ENCODE measurements around the gene DNAJA3.

The DNAJA3 gene

GRCh38 chr16:4477966-4478365 lies 52.3 kb downstream of the DNAJA3 start:
- no peak for DNase-seq

GRCh38 chr16:4481526-4481925 lies 55.9 kb downstream of the DNAJA3 start:
- DNase-seq = peak; percentile 8

GRCh38 chr16:4481963-4482362 lies 56.3 kb downstream of the DNAJA3 start:
- DNase-seq = no peak

- no peak for DNase-seq
These were observed 60.6 kb downstream of the DNAJA3 start for GRCh38 chr16:4486126-4486893.

DNA sequence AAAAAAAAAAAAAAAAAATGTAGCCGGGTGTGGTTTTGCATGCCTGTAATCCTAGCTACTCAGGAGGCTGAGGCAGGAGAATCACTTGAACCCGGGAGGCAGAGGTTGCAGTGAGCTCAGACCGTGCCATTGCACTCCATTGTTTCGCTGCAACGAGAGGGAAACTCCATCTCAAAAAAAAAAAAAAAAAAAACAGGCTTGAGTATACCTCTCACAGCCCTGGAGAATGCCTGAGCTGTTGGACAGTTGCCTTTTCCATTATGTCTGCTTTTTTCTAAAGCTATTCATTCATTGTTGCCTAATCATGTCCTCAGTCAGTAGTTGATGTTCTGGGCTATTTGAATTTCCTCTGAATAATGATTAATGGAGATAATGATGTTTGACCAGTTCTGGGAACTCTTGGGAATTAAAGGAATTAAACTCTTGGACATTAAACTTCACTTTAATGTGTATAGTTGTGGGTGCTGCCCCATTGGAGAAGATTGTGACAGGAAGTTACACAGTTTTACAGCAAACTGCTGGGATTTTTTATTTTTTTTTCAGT lies 62.4 kb downstream of the DNAJA3 start:
- no peak for DNase-seq

DNA sequence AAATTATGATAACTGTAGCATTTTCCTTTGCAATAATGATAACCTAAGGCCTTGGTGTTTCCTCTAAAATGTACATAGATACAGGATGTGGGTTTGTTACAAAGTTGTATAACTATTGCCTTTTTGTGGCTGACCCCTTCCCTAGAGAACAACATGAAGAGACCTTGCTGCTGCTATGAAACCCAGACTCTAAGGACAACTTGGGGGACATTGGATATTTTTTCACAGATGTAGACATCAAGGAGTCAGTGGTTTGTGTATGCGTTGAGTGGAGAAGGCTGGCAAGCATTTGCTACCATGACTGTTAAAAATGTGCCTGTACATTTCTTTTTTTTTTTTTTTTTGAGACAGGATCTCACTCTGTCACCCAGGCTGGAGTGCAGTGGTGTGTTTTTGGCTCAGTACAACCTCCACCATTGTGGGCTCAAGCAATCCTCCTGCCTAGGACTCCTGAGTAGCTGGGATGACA lies 62.9 kb downstream of the DNAJA3 start:
- DNase-seq = no peak

DNA sequence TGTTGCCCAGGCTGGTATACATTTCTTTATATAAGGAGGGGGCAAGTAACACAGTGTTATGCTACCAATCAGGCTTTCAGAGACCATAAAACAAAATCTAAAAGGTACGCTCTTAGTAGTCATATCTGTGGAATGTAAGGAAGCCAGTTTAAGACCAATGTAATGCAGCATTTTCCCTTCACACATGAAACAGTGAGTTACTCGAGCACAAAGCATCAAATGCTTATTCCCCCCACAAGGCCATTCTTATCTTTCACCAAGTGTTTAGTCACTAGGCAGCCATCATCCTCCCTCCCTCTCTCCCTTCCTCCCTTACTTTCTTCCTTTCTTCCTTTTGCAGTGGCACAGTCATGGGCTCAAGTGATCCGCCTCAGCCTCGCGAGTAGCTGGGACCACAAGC lies 63.4 kb downstream of the DNAJA3 start:
- no peak for DNase-seq

DNA sequence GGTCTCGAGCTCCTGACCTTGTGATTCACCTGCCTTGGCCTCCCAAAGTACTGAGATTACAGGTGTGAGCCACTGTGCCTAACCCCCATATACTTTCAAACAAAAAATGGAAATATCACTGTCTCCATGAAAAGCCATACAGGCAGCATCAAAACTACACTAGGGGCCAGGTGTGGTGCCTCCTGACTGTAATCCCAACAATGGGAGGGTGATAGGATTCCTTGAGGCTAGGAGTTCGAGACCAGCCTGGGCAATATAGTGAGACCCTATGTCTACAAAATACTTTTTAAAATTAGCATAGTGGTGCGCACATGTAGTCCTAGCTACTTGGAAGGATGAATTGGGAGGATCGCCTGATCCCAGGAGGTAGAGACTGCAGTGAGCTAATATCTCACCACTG lies 66.2 kb downstream of the DNAJA3 start:
- DNase-seq = no peak

GRCh38 chr16:4494746-4495490 lies 69.2 kb downstream of the DNAJA3 start:
- DNase-seq = no peak

GRCh38 chr16:4495766-4496165 lies 70.1 kb downstream of the DNAJA3 start:
- DNase-seq = no peak

GRCh38 chr16:4496305-4496704 lies 70.6 kb downstream of the DNAJA3 start:
- no peak for DNase-seq

DNA sequence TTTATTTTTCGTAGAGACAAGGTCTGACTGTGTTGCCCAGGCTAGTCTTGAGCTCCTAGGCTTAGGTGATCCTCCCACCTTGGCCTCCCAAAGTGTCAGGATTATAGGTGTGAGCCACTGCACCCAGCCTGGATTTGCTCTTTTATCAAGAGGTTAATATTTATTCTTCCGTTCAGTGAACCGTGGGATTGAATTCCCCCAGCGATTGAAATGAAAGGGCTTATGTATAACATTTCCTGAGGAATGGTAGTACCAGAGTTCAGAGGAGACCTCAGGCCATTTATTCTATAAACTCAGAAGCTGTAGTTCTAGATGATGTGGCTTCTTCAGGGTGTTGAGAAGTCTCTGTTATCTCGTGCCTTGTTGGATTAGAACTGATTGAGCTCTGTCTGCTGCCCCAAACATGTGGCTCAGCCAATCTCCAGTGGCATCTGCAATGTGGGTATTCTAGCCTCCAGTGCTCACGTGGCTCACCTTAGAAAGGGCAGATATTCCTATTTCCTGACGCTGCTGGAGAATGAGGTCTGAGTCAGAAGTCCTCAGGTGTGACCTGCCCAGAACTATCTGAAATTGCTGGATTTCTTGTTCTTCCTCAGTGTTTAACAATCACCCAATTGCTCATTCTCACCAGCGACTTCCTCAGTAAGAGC lies 73.0 kb downstream of the DNAJA3 start:
- no peak for DNase-seq

- no peak for DNase-seq
These were observed 73.5 kb downstream of the DNAJA3 start for GRCh38 chr16:4499196-4499555.

- no peak for DNase-seq
These were observed 74.6 kb downstream of the DNAJA3 start for GRCh38 chr16:4500272-4500671.

DNA sequence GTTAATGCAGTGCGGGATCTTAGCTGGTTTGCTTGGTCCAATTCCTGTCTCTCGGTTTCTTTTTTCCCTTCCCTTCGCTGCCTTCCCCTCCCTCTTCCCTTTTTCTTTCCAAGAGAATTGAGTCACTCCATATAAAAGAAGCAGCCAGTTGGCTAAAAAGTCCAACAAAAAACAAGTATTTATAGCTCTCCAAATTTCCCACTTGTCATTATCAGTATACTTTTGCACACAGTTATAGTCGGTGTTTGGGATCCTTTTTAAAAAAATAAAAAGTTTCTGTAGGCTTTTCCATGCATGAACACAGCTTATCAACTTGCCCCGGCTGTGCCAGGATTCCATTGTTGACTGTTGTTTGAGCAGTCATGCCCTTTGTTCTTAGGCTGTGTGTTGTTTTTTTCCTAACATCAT lies 75.4 kb downstream of the DNAJA3 start:
- no peak for DNase-seq

GRCh38 chr16:4505356-4506147 lies 79.9 kb downstream of the DNAJA3 start:
- DNase-seq = no peak
